GM04503 (cell line): ENCODE data around the gene CETP.
"Not testable (repeated sequence)": the region's sequence is repeated elsewhere in the genome, so short reads cannot be mapped to it uniquely, and the experiment has no call there.

Experiments used
- DNase-seq: peaks from one replicate; pipeline ENCODE4 v3.0.0-alpha.2; 2012; ENCODE audit warnings: low read depth

The CETP gene

DNA sequence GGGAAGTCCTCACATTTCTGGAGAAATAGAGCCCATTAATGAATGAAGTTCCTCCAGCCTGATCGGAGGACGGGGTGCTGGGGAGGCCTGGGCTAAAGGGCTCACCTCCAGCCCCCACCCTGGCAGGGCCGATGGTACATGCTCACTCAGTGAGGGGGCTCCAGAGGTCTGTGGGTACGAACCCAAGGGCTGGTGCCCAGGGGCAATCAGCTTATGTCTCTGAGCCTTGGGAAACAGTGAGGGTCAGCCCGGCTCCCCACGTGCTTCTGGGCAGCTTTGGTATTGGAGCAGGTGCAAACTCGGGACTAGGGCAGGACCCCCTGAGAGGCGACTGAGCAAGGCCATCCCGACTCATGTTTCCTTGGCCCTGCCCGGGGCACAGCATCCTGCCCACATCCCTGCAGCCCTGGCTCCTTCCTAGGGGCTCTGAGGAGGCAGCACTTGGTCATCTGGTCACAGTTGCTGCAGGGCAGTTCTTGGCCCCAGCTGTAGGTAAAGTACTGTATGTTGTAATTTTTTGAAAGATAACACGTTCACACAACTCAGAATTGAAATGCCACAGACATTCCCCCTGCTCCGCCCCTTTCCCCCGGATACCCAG lies 969 bp upstream of the CETP start:
- DNase-seq: no peak

DNA sequence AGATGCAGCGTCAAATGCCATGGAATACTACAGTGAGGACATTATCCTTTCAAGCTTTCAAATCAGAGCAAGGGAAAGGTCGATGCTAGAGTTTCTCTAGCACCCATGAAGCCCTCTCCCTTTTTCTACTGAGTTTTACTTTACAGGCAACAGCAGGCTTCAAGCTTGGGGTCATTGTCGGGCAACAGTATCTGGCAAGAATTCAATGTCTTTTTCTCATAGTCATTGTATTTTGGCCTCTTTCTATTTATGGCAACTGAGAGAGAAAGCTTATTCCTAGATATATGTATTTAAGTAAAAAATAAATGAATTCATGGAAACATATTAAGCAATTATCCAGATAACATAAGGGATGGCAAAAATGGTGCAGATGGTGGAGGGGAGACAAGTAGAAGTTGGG lies 364 bp upstream of the CETP start:
- no peak for DNase-seq

DNA sequence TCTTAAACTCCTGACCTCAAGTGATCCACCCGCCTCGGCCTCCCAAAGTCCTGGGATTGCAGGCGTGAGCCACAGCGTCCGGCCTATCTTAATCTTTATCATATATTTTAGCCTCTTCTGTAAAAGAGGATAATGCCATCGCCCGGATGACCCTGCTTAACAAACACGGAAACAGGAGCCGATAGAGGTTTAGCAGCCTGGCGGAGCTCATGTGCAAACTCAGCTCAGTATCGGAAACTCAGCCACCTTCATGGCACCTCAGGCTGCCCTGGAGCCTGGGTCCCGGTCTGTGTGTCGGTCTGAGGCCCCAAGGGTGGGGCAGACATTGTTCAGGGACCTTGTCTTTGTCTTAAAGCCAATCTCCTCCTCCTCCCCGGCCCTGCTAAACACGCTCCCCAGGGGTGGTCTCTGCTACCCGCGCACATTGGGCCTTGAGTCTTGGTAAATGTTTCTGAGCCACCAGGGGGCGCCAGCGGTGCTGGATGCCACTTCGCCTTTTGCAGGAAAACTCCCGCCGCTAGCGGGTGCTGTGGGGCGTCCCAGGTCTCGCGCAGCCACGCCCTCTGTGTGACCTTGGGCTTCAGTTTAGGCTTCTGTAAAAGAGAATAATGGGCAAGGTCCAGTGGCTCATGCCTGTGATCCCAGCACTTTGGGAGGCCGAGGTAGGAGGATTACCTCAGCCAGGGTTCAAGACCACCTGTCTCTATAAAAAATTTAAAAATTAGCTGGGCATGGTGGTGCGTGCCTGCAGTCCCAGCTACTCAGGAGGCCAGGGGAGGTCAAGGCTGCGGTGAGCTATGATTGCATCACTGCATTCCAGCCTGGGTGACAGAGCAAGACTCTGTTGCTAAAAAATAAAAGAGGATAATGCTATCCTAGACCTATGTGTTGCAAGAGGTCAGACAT lies 2.7 kb downstream of the CETP start:
- peak; percentile 39 for DNase-seq

DNA sequence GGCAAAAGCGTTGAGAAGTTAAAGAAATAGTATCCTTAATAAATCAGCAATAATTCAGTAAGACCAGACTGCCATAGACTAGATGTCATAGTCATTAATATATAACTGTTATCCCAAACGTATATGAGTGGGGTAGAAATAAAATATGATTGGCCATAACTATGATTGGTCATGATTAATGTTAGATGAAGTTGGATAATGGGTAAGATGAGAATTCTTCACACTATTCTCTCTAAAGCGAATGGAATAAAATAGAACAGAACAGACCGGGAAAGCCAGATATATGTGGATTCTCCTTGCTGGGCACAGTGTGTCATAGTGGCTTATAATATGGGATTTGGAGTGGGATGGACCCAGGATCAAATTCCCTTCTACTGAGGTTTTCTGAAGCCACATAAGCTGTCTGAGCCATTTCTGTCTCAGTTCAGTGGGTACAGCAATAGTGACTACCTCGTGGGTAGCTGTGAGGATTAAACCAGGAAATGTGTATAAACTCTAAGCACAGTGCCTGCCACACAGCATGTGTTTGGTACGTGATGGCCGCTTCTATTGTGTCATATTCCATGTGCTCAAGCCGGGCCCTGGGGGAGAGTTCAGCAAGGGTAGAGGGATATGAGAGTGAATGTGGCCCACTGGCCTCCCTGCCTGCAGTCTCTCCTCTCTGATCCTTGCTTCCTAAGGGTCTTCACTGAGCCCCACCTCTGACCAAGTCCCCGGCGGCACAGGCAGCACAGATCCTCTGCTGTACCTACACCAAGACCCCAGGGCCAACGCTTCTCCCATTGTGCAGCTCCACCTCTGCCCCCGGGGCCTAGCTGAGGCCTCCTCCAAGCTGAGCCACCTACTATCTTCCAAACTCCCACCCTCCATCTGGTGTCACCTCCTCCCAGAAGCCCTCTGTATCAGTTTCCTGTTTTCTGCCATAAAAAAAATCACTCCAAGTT lies 3.7 kb downstream of the CETP start:
- DNase-seq: no peak

DNA sequence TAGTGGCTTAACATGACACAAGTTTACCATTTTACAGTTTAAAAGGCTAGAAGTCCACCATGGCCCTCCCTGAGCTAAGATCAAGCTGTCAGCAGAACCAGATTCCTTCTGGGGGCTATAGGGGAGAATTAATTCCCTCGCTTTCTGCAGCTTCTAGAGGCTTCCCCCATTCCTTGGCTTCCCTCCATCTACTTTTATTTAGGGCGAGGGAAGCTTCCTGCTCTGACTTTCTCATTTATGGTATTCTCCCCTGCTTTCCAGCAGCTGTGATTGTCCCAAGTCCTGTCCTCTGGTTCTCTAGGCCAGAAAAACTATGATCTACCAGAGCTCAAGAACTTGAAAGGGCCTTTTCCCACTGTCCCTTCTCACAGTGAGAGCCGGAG lies 4.3 kb downstream of the CETP start:
- no peak for DNase-seq

DNA sequence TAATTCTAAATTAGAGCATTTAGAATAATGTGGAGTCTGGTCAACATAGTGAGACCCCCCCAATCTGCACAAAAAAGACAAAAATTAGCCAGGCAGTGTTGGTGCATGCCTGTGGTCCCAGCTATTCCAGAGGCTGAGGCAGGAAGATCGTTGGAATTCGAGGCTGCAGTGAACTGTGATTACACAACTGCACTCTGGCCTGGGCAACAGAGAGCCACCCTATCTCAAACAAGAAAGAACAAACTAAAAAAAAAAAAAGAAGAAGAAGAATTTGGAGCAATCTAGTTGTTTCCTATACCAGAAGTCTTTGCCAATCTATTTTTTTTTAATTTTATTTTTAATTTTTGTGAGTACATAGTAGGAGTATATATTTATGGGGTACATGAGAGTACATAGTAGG lies 6.0 kb downstream of the CETP start:
- DNase-seq: no peak

DNA sequence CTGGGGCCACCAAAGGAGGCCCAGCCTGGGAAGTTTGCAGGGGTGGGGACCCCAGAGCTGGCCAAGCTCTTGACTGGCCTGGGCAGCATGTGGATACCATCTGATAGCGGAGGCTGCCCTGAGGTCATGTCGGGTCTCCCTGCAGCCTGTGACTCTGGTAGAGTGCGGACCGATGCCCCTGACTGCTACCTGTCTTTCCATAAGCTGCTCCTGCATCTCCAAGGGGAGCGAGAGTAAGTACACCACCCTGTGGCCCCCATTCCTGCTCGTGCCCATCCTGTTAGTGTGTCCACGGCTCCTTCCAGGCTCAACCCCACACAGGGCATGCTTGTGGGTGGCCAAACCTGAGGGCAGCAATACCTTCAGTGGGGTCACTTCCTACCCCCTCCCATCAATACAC lies 8.0 kb downstream of the CETP start:
- DNase-seq: no peak

DNA sequence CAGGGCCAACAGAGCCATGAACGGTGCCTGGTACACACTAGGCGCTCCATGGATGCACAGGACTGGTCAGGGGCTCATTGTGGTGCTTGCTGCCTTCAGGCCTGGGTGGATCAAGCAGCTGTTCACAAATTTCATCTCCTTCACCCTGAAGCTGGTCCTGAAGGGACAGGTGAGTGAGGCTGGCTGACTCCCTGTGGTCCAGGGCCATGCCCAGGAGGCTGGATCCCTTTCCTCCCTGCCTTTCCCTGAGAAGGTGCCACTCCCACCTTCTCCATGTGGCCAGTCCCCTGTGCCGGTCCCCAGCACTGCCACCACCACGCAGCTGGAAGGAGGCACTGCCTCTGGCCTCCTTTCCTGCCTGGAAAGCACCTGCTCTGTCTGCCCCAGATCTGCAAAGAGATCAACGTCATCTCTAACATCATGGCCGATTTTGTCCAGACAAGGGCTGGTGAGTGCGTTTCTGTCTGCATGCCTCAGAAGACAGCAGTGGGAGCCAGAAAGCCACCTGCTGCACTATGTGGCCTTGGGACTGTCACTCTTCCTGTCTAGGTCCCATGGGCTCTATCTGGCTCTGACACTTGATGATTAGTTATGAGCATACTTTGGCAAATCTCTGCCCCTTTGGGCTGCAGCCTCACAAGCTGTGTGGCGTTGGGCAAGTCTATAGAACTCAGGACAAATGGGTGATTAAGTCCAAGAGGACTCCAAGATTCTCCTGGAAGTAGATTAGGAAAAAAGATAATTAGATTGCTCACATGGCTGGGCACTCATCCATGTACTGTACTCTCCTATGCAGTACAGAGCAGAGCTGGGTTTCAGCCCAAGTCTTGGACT lies 9.4 kb downstream of the CETP start:
- DNase-seq: no peak

DNA sequence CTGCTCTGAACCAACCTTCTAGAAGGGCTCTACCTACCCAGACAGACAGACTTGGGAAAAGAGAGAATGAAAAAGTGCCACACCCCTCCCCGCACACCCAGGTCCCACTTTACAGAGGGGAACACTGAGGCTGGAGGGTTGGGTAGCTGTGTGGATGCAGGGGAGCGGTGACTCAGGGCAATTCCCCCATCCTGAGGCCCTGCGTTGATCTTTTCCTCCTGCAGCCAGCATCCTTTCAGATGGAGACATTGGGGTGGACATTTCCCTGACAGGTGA lies 10.0 kb downstream of the CETP start:
- no peak for DNase-seq

DNA sequence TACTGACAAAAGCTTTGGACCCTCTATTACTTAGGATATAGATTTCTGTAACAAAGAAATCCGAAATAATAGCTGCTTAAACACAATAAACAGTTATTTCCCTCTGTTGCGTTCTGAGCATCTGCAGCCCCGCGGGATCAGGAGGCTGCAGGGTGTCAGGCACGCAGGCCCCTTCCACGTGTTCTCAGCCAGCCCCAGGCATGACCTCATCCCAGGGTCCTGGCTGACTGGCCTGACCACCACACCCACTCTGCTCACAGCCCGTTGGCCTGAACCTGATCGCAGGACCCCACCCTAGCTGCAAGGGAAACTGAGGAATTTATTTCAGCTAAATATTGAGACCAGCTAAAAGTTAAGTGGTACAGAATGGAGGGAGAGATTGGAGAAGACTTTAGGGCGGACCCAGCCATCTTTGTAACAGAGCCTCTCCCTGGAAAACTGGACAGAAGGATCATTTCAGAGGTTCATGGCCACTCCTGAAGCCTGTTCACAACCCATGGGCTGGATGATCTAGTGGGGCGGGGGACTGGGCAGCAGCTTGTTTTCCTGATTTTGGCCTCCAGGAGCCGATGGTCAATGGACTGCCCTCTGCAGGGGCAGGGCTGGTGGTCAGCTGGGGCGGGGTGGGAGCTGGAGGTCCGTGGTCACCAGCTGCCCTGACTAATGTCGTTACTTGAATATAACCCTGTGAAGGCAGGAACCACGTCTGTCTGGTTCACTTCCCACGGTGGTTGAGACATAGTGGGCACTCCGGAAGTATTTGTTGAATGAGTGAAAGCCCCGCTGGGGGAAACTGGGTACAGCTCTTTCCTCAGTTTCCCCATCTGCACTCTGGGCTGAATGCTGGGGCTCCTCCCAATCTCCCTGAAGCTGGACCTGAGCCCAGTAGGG lies 10.9 kb downstream of the CETP start:
- DNase-seq: no peak

DNA sequence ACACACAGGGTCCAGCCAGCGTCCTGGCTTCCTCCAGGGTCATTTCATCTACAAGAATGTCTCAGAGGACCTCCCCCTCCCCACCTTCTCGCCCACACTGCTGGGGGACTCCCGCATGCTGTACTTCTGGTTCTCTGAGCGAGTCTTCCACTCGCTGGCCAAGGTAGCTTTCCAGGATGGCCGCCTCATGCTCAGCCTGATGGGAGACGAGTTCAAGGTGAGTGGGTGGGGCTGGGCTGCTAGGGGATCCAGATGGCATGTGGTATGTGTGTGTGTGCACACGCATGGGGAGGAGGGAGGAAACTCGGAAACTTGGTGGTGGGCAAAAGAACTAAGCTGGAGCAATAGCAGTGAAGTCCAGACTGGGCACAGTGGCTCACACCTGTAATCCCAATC lies 11.5 kb downstream of the CETP start:
- DNase-seq: no peak

DNA sequence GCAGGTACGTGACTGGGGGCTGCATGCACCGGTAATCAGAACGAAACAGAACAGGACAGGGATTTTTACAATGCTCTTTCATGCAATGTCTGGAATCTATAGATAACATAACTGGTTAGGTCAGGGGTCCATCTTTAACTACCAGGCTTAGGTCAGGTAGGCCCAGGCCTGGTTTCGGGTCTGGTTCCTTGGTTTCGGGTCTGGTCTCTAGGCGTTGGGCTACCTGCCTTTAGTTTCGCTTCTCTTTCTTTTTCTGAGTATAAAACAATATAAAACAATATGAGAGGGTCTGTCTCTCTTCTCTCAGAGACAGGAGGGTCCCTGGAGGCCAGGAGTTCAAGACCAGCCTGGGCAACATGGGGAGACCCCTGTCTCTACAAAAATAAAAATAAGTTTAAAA lies 12.1 kb downstream of the CETP start:
- DNase-seq: not testable (repeated sequence)

DNA sequence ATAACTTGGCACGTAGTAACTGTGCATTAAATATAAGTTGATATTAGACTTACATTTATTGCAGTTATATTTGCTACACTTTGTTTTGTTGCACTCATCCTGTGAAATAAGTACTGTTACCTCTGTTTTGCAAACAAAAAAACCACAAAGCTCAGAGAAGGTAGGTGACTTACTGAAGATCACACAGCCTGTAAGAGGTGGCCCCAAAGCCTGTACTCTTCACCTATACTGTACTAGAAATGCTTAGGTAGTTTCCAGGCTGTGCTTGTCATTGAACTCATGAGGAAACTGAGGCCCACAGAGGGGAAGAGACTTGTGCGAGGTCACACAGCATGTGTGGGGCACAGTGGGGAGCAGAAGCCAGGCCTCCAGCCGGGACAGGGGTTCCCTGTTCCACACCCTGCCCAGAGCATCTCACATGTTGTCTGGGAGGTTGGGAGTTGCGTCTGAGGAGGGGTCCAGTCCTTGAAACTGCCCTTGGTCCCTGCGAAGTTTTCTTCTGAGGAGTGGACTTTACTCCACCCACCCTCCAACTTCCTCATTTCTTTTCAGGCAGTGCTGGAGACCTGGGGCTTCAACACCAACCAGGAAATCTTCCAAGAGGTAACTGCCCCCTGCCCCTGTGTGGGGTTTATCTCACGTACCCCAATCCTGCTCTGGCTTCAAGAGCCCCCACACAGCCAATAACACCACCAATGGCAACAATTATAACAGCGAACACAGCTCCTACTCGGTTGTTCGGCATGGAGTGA lies 13.0 kb downstream of the CETP start:
- DNase-seq: no peak

DNA sequence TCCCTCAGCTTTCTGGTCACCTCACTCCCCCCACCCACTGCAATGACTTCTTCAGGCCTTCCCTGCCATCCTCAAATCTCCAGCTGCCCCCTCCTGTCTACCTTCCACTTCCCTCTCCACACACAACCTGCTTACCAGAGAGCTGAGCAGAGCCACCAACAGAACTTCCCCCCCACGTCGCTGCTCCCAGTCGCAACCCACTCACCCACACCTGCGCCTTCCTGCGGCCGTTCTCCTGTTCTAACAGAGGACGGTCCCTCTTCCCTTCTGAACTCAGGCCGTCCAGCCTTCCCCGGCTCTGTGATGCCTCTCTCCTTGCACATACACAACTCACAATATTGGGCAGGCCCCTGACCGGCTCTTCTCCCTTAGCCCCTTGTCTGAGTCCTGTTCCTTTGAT lies 14.0 kb downstream of the CETP start:
- DNase-seq: no peak

DNA sequence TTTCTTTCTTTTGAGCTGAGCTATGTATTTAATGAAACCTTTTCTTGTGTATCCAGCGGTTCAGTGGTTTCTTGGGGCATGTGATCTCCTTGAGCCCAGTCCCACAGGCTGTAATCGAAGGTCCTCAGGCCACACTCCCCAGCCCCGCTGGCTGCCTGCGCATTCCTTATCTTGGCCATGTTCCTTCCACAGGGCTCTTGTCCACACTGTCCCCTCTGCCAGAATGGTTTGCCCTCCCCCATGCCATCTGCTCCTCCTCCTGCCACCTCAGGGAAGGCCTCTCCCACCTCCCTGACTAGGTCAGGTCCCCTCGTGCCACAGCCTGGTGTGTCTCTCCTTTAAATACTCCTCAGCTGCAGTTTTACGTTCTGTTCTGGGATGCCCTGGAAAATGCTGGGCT lies 15.5 kb downstream of the CETP start:
- DNase-seq: no peak

DNA sequence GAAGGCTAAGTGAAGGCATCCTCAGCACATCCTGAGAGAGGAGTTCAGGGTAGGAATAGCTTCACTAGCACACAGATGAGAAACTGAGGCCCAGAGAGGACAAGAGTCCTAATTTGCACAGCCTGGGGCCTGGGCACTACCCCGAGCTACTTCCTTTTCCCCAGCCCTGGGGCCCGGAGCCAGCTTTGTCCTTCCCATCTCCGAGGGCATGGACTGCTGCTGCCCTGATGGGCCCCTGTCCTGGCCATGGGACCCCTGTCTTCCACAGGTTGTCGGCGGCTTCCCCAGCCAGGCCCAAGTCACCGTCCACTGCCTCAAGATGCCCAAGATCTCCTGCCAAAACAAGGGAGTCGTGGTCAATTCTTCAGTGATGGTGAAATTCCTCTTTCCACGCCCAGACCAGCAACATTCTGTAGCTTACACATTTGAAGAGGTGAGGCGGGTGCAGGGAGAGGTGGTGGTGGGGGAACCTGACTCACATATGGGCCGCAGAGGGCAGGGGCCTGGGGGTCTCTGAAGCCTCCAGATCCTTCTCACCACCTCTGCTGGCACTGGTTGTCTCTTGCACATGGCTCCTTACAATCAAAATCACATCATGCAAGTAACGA lies 16.2 kb downstream of the CETP start:
- no peak for DNase-seq

DNA sequence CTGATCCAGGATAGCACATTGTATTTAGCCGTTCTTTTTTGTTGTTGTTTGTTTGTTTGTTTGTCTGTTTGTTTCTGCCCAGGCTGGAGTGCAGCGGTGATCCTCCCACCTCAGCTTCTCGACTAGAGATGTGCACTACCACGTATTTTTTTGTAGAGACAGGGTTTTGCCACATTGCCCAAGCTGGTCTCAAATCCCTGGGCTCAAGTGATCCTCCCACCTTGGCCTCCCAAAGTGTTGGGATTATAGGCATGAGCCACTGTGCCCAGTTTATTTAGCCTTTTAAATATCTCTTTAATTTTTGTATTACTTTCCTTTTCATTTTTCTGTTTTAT lies 18.4 kb downstream of the CETP start:
- no peak for DNase-seq

DNA sequence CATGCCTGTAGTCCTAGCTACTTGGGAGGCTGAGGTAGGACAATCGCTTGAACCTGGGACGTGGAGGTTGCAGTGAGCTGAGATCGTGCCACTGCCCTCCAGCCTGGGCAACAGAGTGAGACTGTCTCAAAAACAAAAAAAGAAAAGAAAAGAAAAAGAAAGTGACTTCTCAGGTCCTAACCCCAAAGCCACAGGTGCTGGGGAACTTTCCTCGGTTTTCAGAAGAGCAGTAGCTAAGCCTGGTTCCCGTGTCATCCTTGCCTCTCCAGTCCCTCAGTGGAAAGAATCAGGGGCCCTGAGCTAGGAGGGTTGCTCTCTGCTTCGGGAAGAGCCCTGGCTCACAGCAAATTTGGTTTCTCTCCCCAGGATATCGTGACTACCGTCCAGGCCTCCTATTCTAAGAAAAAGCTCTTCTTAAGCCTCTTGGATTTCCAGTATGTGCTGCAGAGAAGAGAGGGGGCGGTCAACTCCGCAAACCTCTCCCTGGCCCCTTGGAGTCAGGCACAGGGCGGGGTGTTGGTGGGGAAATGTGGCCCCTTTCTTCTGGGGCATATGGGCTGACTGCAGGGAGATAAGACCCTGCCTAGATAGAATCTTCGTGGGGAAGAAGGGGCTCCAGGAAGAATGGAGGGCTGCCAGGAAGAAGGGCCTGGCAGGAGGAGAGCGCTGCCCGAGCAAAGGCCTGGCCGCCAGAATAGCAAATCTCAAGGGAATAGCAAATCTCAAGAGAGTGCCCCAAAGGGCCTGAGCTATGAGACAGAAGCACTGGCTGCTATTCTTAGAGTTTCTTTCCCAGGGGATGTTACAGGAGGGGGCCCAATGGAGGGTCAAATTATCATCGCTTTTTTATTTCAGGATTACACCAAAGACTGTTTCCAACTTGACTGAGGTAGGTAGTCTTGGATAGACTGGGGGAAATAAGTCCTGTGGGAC lies 19.3 kb downstream of the CETP start:
- no peak for DNase-seq

DNA sequence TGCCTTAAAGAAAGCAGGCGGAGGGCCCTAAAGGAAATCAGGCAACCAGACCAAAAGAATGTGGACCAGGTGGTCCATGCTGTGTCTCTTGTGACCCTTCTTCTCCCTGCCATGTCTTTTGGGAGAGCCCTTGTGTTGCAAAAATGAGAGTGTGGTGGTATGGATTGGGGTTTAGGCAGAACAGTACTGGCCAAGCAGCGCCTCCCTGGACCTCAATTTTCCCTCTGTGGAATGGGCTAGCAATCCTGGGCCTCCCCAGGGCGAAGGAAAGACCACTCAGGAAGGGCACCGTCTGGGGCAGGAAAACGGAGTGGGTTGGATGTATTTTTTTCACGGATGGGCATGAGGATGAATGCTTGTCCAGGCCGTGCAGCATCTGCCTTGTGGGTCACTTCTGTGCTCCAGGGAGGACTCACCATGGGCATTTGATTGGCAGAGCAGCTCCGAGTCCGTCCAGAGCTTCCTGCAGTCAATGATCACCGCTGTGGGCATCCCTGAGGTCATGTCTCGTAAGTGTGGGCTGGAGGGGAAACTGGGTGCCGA lies 20.1 kb downstream of the CETP start:
- no peak for DNase-seq
